Tibial artery (tissue), 4 donors: ENCODE measurements around the gene LGI4.
A peak's percentile ranks its signal among the peaks of the same experiment; 100 is the strongest.
"Not testable (repeated sequence)": the region's sequence is repeated elsewhere in the genome, so short reads cannot be mapped to it uniquely, and the experiment has no call there.

Experiments
- DNase-seq, 2 donors: peaks; one replicate each; pipeline ENCODE4 v3.0.0-alpha.2; 2019
- H3K27ac ChIP-seq, 2 donors: fragments of 200-600 bp; sonication (generic) in 1 of 2; 1 replicate in 1 of 2; 2 replicates in 1 of 2; pipeline ENCODE4 v1.5.1; 2018 to 2019; ENCODE audit warnings: mild to moderate bottlenecking in 1 of 2
- H3K27me3 ChIP-seq, 2 donors: fragments of 200-600 bp; sonication (generic) in 1 of 2; one replicate each; pipeline versions ENCODE4 v1.5.1 to v1.6.0; 2016 to 2019
- H3K36me3 ChIP-seq, 3 donors: fragments of 200-600 bp; sonication (generic) in 2 of 3; one replicate each; pipeline ENCODE4 v1.5.1; 2016 to 2019; ENCODE audit warnings: mild to moderate bottlenecking in 2 of 3
- H3K4me1 ChIP-seq, 4 donors: fragments of 200-600 bp; sonication (generic) in 2 of 4; 1 replicate in 3 of 4; 2 replicates in 1 of 4; pipeline ENCODE4 v1.5.1; 2016 to 2019
- H3K4me3 ChIP-seq, 2 donors: fragments of 200-600 bp; sonication (generic) in 1 of 2; 1 replicate in 1 of 2; 2 replicates in 1 of 2; pipeline ENCODE4 v1.5.1; 2018 to 2019; ENCODE audit warnings: mild to moderate bottlenecking in 2 of 2
- H3K9me3 ChIP-seq, 3 donors: fragments of 200-600 bp; sonication (generic) in 1 of 3; one replicate each; pipeline ENCODE4 v1.5.1; 2016 to 2019
- intact Hi-C: fragments of 100-400 bp; cut with DNase I; formaldehyde crosslinking; loops from one replicate; pipeline ENCODE4 v1.15.0; 2023; ENCODE audit warnings: low total_unique reads
- TF ChIP-seq, protein P1 (sequence below), 2 experiments: fragments of 200-600 bp in 1 of 2; fragments of 450-650 bp in 1 of 2; IDR thresholded peaks; one replicate each; pipeline ENCODE4 v1.5.1; 2017 to 2019; ENCODE audit warnings: antibody characterized with exemption in 2 of 2, mild to moderate bottlenecking in 1 of 2, moderate library complexity in 1 of 2

Gene LGI4

DNA sequence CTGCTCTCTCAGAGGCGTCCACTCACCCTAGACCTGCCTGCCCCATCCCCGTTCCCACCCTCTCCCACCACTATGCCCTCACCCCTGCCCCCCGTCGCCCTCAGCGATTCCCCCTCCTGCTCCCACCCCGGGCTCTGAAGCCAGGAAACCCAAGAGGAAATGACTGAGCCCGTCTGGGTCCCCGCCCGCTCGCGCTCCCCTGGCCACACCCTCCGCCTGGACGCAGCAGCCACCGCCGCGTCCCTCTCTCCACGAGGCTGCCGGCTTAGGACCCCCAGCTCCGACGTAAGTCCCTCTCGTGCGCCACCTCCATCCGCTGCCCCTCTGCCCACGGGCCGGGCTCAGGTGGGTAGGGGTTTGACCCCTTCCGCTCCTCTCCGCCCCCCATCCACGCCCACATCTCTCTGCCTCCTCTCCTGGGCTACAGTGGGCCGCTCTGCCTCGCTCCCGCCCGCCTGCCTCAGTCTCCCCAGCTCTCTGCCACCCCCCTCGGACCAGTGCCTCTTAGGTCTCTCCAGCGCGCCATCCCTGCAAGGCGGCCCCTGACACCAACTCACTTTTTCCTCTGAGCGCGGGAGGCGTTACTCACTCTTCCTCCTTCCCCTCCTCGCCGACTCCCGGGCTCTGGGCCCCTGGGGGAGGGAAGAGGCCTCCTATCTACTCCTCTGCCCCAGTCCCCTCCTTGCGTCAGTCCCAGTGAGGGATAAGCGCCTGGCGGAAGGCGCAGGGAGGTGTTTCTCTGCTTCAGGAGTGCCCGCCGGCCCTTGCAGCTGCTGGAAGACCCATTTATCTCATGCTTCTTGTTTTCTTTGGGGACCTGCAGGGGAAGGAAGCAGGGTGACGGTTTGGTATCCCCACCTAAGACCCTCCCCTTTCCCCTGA is 19.9 kb upstream of the LGI4 start, which contains the start of gene FXYD5:
Gene FXYD5 (plus strand): TSS at position 211 of the 882 bp plus-strand sequence. CDS start 816 bp downstream, outside the sequence.
- Histone ChIP-seq H3K9me3 (no peaks in the 10 kb centered on the region), H3K27ac (peak within 1 kb of the TSS; percentile 57 to 58), H3K27me3 (peaks cover 0 to 42% of the 10 kb centered on the region in 2 donors), H3K36me3 (peaks cover 0 to 19% (median 8%) of the 10 kb centered on the region in 3 donors), H3K4me1 (peaks cover 0 to 29% (median 22%) of the 10 kb centered on the region in 4 donors), H3K4me3 (peak within 1 kb of the TSS; percentile 57 to 63)
- DNase-seq = peak; percentile 76 to 81
- TF ChIP-seq, protein P1, sequence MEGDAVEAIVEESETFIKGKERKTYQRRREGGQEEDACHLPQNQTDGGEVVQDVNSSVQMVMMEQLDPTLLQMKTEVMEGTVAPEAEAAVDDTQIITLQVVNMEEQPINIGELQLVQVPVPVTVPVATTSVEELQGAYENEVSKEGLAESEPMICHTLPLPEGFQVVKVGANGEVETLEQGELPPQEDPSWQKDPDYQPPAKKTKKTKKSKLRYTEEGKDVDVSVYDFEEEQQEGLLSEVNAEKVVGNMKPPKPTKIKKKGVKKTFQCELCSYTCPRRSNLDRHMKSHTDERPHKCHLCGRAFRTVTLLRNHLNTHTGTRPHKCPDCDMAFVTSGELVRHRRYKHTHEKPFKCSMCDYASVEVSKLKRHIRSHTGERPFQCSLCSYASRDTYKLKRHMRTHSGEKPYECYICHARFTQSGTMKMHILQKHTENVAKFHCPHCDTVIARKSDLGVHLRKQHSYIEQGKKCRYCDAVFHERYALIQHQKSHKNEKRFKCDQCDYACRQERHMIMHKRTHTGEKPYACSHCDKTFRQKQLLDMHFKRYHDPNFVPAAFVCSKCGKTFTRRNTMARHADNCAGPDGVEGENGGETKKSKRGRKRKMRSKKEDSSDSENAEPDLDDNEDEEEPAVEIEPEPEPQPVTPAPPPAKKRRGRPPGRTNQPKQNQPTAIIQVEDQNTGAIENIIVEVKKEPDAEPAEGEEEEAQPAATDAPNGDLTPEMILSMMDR (IDR thresholded peaks at IDR 0.05) = no peak
- intact Hi-C loops = no loop called here

DNA sequence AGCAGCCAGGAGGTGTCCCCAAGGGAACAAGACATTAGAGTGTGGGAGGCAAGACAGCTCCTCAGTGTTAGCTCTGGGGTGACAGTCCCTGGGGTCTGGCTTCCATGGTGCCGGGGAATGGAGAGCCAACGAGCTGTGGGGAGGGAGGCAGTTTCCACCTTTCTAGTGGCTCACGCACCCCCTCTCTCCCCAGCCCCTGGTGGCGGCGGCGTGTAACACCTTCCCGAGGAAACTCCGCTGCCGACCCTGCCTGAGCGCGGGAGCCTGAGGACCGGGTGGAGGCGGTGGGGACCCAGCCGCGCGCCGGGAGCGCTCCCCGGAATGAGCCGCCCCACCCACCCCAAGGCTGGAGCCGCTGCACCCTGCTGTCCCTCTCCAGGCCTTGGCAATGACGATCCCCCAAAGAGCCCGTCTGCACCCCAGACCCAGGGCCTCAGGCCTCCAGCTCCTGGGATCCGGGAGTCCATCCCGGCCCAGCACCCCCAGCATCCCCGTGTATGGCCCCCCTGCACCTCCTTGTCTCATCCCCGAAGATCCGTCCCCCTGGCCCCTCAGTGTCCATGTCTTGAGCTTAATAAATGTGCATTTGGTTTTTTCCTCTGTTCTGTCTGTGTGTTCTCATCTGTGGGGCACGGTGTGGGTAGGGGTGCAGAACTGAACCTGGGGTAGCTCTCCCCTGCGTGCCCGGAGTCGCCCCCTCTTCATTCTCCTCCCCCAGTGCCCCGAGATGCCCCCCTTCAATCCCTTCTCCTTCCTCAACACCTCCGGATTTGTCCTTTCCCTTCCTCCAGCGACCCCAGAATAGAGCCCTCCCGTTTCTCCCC is 19.1 kb upstream of the LGI4 start:
- intact Hi-C loops = no loop called here
- TF ChIP-seq, protein P1 (IDR thresholded peaks at IDR 0.05) = peak; percentile 36 to 43
- no peak for DNase-seq
- H3K9me3 ChIP-seq = no peaks in the 10 kb centered on the region
- H3K36me3 ChIP-seq = peaks cover 0 to 10% (median 4%) of the 10 kb centered on the region in 3 donors
- H3K27me3 ChIP-seq = peaks cover 0 to 42% of the 10 kb centered on the region in 2 donors
- peak overlapping the region; percentile 57 to 63 for H3K4me3 ChIP-seq
- peaks cover 0 to 29% (median 22%) of the 10 kb centered on the region in 4 donors for H3K4me1 ChIP-seq
- H3K27ac ChIP-seq = peak overlapping the region; percentile 57 to 58

- H3K4me3 ChIP-seq, intact Hi-C loops, H3K27ac ChIP-seq, H3K36me3 ChIP-seq, DNase-seq, H3K9me3 ChIP-seq: not testable (repeated sequence)
- Histone ChIP-seq H3K4me1 (peaks cover 0 to 29% (median 22%) of the 10 kb centered on the region in 4 donors), H3K27me3 (peaks cover 0 to 42% of the 10 kb centered on the region in 2 donors)
Observed at GRCh38 chr19:35153129-35153522, 18.3 kb upstream of the LGI4 start.

DNA sequence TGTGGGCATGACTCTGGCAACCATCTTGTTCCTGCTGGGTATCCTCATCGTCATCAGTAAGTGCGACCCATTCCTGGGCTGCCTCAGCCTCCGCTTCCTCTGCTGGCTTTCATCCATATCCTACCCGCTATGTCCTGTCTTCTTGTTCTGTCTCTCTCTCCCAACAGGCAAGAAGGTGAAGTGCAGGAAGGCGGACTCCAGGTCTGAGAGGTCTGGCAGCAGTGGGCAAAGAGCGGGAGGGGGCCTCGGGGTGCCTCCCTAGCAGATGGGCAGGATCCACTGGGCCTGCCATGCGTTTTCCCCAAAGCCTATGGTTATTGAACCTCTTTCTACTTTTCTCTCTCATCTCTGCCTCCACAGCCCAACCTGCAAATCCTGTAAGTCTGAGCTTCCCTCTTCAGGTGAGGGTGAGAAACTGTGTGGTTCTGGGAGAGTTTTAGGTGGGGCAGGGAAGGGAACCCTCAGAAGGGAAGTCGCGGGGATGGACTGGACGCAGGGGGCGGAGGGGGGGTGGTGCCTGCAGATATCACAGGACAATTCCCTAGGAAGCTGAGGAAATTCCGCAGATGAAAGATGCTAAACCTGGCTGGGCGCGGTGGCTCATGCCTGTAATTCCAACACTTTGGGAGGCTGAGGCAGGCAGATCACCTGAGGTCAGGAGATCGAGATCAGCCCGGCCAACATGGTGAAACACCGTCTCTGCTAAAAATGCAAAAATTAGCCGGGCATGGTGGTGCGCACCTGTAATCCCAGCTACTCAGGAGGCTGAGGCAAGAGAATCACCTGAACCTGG is 16.6 kb upstream of the LGI4 start:
- H3K36me3 ChIP-seq = no peaks in the 10 kb centered on the region
- peaks cover 0 to 33% (median 22%) of the 10 kb centered on the region in 4 donors for H3K4me1 ChIP-seq
- no peaks in the 10 kb centered on the region for H3K9me3 ChIP-seq
- TF ChIP-seq, protein P1 (IDR thresholded peaks at IDR 0.05) = no peak
- H3K4me3 ChIP-seq = no peak overlapping the region
- no peak for DNase-seq
- H3K27me3 ChIP-seq = peaks cover 0 to 42% of the 10 kb centered on the region in 2 donors
- intact Hi-C loops = no loop called here
- no peak overlapping the region for H3K27ac ChIP-seq

DNA sequence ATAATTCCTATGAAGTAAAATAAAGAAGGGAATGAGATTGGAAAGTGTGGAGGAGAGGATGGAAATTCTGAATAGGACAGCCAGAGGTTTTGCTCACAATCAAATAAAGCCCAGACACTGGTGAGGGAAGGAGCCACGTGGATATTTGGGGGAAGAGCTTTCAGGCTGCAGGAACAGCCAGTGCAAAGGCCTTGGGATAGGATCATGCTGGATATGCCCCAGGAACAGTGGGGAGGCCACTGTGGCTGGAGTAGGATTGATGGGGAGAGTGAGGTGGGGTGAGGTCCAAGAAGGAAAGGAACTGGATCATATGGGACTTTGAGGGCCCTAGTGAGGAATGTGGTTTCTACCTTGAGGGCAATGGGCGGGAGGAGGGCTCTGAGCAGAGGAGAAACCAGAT is 15.6 kb upstream of the LGI4 start:
- intact Hi-C loops = no loop called here
- H3K4me1 ChIP-seq = peaks cover 0 to 26% (median 20%) of the 10 kb centered on the region in 4 donors
- TF ChIP-seq, protein P1 (IDR thresholded peaks at IDR 0.05) = no peak

More for the DNA sequence above, 15.6 kb upstream of the LGI4 start:
- Histone ChIP-seq H3K4me3 (no peak overlapping the region), H3K27me3 (peaks cover 0 to 38% of the 10 kb centered on the region in 2 donors), H3K36me3 (no peaks in the 10 kb centered on the region), H3K9me3 (no peaks in the 10 kb centered on the region), H3K27ac (no peak overlapping the region)
- no peak for DNase-seq
